SK-N-SH (cell line): ENCODE results near the gene IGF2R. TPM values are rescaled to one million over a fixed set of nuclear protein-coding genes. Genes with fewer than 3 reads are reported as not detected.

ENCODE experiments used
- CTCF ChIA-PET: fragments of 300-600, 350-600 bp; formaldehyde crosslinking; extraction: SDS; loops from one replicate; lab custom pipeline; 2021; lab: Yijun Ruan, JAX
- POLR2A ChIA-PET: fragments of 350-600 bp; sonication (Branson Sonifier 250); formaldehyde crosslinking; extraction: SDS; loops from one replicate; lab custom pipeline; 2020; ENCODE audit warnings: antibody characterized with exemption, inconsistent platforms; lab: Yijun Ruan, JAX
- DNase-seq: peaks from one replicate; pipeline ENCODE4 v3.0.0; 2012
- H2AFZ ChIP-seq: fragments of 200-600 bp; sonication (generic); 2 replicates; pipeline ENCODE4 v1.8.1; 2016; ENCODE audit warnings: antibody characterized with exemption, mild to moderate bottlenecking, low read depth
- H3F3A ChIP-seq: fragments of 200-600 bp; sonication (generic); replicated peaks from 2 replicates; pipeline ENCODE3; 2016; ENCODE audit warnings: antibody characterized with exemption, mild to moderate bottlenecking; ENCODE audit not compliant: insufficient read depth
- H3K27ac ChIP-seq, 2 experiments: fragments of 200-500 bp in 1 of 2; fragments of 200-600 bp in 1 of 2; sonication (Bioruptor generic) in 1 of 2; sonication (generic), shearing (Covaris generic) in 1 of 2; 2 replicates each; pipeline versions ENCODE4 v1.5.1 to v1.6.1; 2014 to 2016; ENCODE audit warnings: low read depth in 2 of 2, inconsistent platforms in 1 of 2, low read length in 1 of 2, mild to moderate bottlenecking in 1 of 2, mixed read lengths in 1 of 2
- H3K27me3 ChIP-seq: fragments of 200-600 bp; sonication (generic), shearing (Covaris generic); 2 replicates; pipeline ENCODE4 v1.6.1; 2016; ENCODE audit warnings: mixed run types; ENCODE audit not compliant: insufficient read depth
- H3K36me3 ChIP-seq, 2 experiments: fragments of 200-500 bp in 1 of 2; fragments of 200-600 bp in 1 of 2; sonication (Bioruptor generic) in 1 of 2; sonication (generic) in 1 of 2; replicated peaks in 1 of 2; 2 replicates each; pipeline versions ENCODE3 to v1.5.1; 2014 to 2016; ENCODE audit warnings: low read length in 1 of 2, mild to moderate bottlenecking in 1 of 2; ENCODE audit not compliant: insufficient read depth in 2 of 2, control insufficient read depth in 1 of 2
- H3K4me1 ChIP-seq, 2 experiments: fragments of 200-500 bp in 1 of 2; fragments of 200-600 bp in 1 of 2; sonication (Bioruptor generic) in 1 of 2; sonication (generic), shearing (Covaris generic) in 1 of 2; 2 replicates each; pipeline versions ENCODE4 v1.5.1 to v1.6.1; 2014 to 2016; ENCODE audit warnings: low read depth in 1 of 2, low read length in 1 of 2, mixed run types in 1 of 2; ENCODE audit not compliant: insufficient read depth in 2 of 2, control insufficient read depth in 1 of 2
- H3K4me2 ChIP-seq: fragments of 200-600 bp; sonication (generic), shearing (Covaris generic); 2 replicates; pipeline ENCODE4 v1.6.1; 2017; ENCODE audit warnings: mixed run types
- H3K4me3 ChIP-seq, 2 experiments: fragments of 200-500 bp in 1 of 2; fragments of 200-600 bp in 1 of 2; sonication (Bioruptor generic) in 1 of 2; sonication (generic), shearing (Covaris generic) in 1 of 2; 2 replicates each; pipeline versions ENCODE4 v1.5.1 to v1.8.1; 2014 to 2016; ENCODE audit warnings: low read depth in 2 of 2, inconsistent platforms in 1 of 2, low read length in 1 of 2, mild to moderate bottlenecking in 1 of 2, mixed read lengths in 1 of 2, moderate library complexity in 1 of 2
- H3K79me2 ChIP-seq: fragments of 200-600 bp; sonication (generic); 2 replicates; pipeline ENCODE4 v1.8.1; 2017; ENCODE audit warnings: mild to moderate bottlenecking; ENCODE audit not compliant: insufficient read depth
- H3K9ac ChIP-seq: fragments of 200-600 bp; sonication (generic); 2 replicates; pipeline ENCODE4 v1.6.1; 2017; ENCODE audit warnings: mixed run types
- H3K9me2 ChIP-seq: fragments of 200-600 bp; sonication (generic); 2 replicates; pipeline ENCODE4 v1.6.1; 2017; ENCODE audit warnings: mixed run types
- H3K9me3 ChIP-seq: fragments of 200-600 bp; sonication (generic); 2 replicates; pipeline ENCODE4 v1.6.1; 2017; ENCODE audit warnings: mixed run types, mild to moderate bottlenecking, moderate library complexity
- H4K20me1 ChIP-seq: fragments of 200-600 bp; sonication (generic); 2 replicates; pipeline ENCODE4 v1.6.1; 2017; ENCODE audit warnings: mild to moderate bottlenecking, mixed run types; ENCODE audit not compliant: insufficient read depth
- ELF1 ChIP-seq: IDR thresholded peaks from 2 replicates; pipeline ENCODE4 v1.4.0; 2012
- FOSL2 ChIP-seq: IDR thresholded peaks from 2 replicates; pipeline ENCODE4 v1.4.0; 2012; ENCODE audit warnings: low read depth, mild to moderate bottlenecking, moderate library complexity, borderline replicate concordance
- FOXM1 ChIP-seq: IDR thresholded peaks from 2 replicates; pipeline ENCODE4 v1.4.0; 2012; ENCODE audit warnings: low read depth, mild to moderate bottlenecking
- GABPA ChIP-seq: IDR thresholded peaks from 2 replicates; pipeline ENCODE4 v1.4.0; 2012; ENCODE audit warnings: low read depth, mild to moderate bottlenecking
- JUND ChIP-seq: IDR thresholded peaks from 2 replicates; pipeline ENCODE4 v1.4.0; 2012
- MXI1 ChIP-seq: IDR thresholded peaks from 2 replicates; pipeline ENCODE4 v1.6.1; 2012; ENCODE audit warnings: mild to moderate bottlenecking, low read depth, low read length, improper control_type of control experiment
- POLR2AphosphoS5 ChIP-seq: IDR thresholded peaks from 2 replicates; pipeline ENCODE4 v1.6.1; 2012; ENCODE audit warnings: low read depth, low read length
- RFX5 ChIP-seq: IDR thresholded peaks from 2 replicates; pipeline ENCODE4 v1.6.1; 2012; ENCODE audit warnings: mild to moderate bottlenecking, improper control_type of control experiment, low read length
- TCF12 ChIP-seq: IDR thresholded peaks from 2 replicates; pipeline ENCODE4 v1.4.0; 2012
- TEAD4 ChIP-seq: IDR thresholded peaks from 2 replicates; pipeline ENCODE4 v1.4.0; 2012; ENCODE audit warnings: mild to moderate bottlenecking, borderline replicate concordance; ENCODE audit not compliant: insufficient read depth
- YY1 ChIP-seq: IDR thresholded peaks from 2 replicates; pipeline ENCODE4 v1.4.0; 2012; ENCODE audit warnings: low read depth, mild to moderate bottlenecking
- WGBS: methylation state at CpG from one replicate; pipeline ENCODE4 v1.1.6; 2017; ENCODE audit warnings: low lambda C conversion rate; 5-methylcytosine and 5-hydroxymethylcytosine counted together
- polyA plus RNA-seq, 3 experiments: library from polyadenylated mRNA; depleted of rRNA; stranded (reverse); fragments of >200 nt; gene quantifications; 2 replicates each; pipeline ENCODE4 v1.2.3, GENCODE V29; 2012
- TF ChIP-seq, protein P1 (sequence below): IDR thresholded peaks from 2 replicates; pipeline ENCODE4 v1.4.0; 2012; ENCODE audit warnings: low read depth, borderline replicate concordance
- TF ChIP-seq, protein P2 (sequence below): fragments of 200-600 bp; sonication (generic); IDR thresholded peaks from 2 replicates; pipeline ENCODE4 v1.6.1; 2017; ENCODE audit warnings: antibody characterized with exemption, mild to moderate bottlenecking, moderate library complexity
- TF ChIP-seq, protein P3 (sequence below): fragments of 150-350 bp; IDR thresholded peaks from 2 replicates; pipeline ENCODE4 v1.6.1; 2016; ENCODE audit warnings: mild to moderate bottlenecking, low read depth, low read length

The IGF2R gene
- polyA plus RNA-seq, 1 of the 3 experiments (the other 2 are of a cell fraction), result 45.0 TPM

DNA sequence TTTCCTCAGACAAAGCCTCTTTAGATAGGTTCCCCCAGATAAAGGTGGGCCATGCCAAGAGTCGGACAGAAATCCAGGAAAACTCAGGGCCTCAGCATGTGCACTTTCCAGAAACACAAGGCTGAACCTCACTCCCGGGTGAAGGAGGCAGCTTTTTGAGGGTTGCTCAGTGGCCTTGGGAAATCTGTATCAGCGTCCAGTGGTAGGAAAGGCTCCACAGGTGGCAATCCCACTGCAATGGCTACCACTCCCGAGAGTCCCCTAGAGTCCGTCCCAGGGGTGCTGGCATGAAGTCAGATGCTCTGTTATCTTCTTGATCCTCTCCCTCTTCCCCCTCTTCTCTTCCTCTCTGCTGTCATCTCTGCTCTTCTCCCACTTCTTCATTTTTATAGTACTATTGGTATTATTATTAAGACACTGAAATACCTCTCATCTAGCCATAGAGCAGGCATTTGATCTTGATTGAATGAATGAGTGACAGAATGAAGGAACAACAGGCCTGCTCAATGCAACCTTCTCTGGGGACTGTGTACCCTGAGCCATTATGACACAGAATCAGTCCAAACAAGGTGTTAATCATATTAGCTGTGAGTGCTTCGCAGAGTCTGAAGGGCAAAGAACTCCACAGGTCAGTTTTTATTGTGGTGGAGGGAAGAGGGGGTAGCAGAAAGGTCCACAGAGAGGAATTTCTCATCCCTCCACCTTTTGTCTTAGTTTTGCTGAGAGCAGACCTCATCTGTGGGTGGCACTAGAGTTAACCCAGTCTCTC lies 166.1 kb downstream of the IGF2R start:
- no peak overlapping the region for H2AFZ ChIP-seq
- H3K27ac ChIP-seq, result no peak overlapping the region
- H3F3A ChIP-seq, result no peaks in the 10 kb centered on the region
- H3K9me3 ChIP-seq, result no peaks in the 10 kb centered on the region
- H3K4me1 ChIP-seq, result peaks cover 0 to 5% of the 10 kb centered on the region in 2 experiments; a peak in 2 of 4 replicates
- no peaks in the 10 kb centered on the region for H4K20me1 ChIP-seq
- H3K4me2 ChIP-seq, result no peak overlapping the region
- ChIA-PET POLR2A (no interaction called here), CTCF (interaction anchor here (2.6 kb wide), 1 partner anchor 321 kb away, joined by 9 read pairs; no protein-coding TSS in a partner anchor)
- 73% methylated on average over 4 of the region's 6 CpGs for WGBS
- DNase-seq, result no peak
- H3K4me3 ChIP-seq, result no peak overlapping the region
- TF ChIP-seq TEAD4 (no peak), FOXM1 (no peak), JUND (no peak), RFX5 (no peak), ELF1 (no peak), POLR2AphosphoS5 (no peak), TCF12 (no peak), FOSL2 (no peak), MXI1 (no peak), GABPA (no peak), YY1 (no peak)
- TF ChIP-seq, protein P1, sequence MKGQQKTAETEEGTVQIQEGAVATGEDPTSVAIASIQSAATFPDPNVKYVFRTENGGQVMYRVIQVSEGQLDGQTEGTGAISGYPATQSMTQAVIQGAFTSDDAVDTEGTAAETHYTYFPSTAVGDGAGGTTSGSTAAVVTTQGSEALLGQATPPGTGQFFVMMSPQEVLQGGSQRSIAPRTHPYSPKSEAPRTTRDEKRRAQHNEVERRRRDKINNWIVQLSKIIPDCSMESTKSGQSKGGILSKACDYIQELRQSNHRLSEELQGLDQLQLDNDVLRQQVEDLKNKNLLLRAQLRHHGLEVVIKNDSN, result no peak
- TF ChIP-seq, protein P2, sequence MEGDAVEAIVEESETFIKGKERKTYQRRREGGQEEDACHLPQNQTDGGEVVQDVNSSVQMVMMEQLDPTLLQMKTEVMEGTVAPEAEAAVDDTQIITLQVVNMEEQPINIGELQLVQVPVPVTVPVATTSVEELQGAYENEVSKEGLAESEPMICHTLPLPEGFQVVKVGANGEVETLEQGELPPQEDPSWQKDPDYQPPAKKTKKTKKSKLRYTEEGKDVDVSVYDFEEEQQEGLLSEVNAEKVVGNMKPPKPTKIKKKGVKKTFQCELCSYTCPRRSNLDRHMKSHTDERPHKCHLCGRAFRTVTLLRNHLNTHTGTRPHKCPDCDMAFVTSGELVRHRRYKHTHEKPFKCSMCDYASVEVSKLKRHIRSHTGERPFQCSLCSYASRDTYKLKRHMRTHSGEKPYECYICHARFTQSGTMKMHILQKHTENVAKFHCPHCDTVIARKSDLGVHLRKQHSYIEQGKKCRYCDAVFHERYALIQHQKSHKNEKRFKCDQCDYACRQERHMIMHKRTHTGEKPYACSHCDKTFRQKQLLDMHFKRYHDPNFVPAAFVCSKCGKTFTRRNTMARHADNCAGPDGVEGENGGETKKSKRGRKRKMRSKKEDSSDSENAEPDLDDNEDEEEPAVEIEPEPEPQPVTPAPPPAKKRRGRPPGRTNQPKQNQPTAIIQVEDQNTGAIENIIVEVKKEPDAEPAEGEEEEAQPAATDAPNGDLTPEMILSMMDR, result no peak
- TF ChIP-seq, protein P3, sequence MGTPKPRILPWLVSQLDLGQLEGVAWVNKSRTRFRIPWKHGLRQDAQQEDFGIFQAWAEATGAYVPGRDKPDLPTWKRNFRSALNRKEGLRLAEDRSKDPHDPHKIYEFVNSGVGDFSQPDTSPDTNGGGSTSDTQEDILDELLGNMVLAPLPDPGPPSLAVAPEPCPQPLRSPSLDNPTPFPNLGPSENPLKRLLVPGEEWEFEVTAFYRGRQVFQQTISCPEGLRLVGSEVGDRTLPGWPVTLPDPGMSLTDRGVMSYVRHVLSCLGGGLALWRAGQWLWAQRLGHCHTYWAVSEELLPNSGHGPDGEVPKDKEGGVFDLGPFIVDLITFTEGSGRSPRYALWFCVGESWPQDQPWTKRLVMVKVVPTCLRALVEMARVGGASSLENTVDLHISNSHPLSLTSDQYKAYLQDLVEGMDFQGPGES, result no peak
- no peaks in the 10 kb centered on the region for H3K27me3 ChIP-seq
- H3K9ac ChIP-seq, result no peak overlapping the region
- no peaks in the 10 kb centered on the region for H3K79me2 ChIP-seq
- H3K9me2 ChIP-seq, result no peaks in the 10 kb centered on the region
- no peaks in the 10 kb centered on the region for H3K36me3 ChIP-seq
